SK-N-MC (cell line): Measurements from ENCODE around the gene RFC5.

Experiments
- EZH2 ChIP-seq: fragments of 200-600 bp; sonication (generic); IDR thresholded peaks from one replicate; pipeline ENCODE4 v1.6.1; 2017; ENCODE audit warnings: antibody characterized with exemption
- POLR2AphosphoS5 ChIP-seq: IDR thresholded peaks from 2 replicates; pipeline ENCODE4 v1.6.1; 2012; ENCODE audit warnings: mild to moderate bottlenecking, low read depth, low read length, borderline replicate concordance

DNA sequence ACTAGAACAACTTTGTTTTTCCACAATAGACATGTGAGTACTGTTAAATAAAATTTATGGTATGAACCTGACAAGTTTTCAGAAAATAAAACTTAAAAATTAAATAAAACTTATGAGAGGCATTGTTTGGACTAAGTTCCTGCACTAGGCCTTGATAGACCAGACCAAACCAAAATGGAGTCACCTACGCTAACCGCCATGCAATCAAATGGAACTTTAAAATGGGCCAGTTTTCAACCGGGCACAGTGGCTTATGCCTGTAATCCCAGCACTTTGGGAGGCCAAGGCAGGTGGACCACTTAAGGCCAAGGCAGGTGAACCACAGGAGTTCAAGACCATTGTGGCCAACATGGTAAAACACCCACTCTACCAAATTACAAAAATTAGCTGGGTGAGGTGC is 5.1 kb upstream of the RFC5 start:
- no peak for TF ChIP-seq EZH2
- TF ChIP-seq POLR2AphosphoS5: no peak
